Adipocyte (in vitro differentiated cells): ENCODE results near the gene IPO9.

Source experiments
- DNase-seq: peaks from one replicate; pipeline ENCODE4 v3.0.0-alpha.2; 2015; ENCODE audit warnings: low read depth
- H3K27me3 ChIP-seq: replicated peaks from 2 replicates; pipeline ENCODE4 v1.7.0; 2013; ENCODE audit warnings: mild to moderate bottlenecking, low read length, moderate library complexity; ENCODE audit not compliant: control insufficient read depth, insufficient read depth
- H3K36me3 ChIP-seq: 2 replicates; pipeline ENCODE4 v1.7.0; 2013; ENCODE audit warnings: low read length, mild to moderate bottlenecking, moderate library complexity; ENCODE audit not compliant: control insufficient read depth, insufficient read depth, severe bottlenecking
- H3K4me1 ChIP-seq: 2 replicates; pipeline ENCODE4 v1.7.0; 2013; ENCODE audit warnings: mild to moderate bottlenecking, low read length, moderate library complexity; ENCODE audit not compliant: control insufficient read depth, insufficient read depth
- H3K4me3 ChIP-seq: 2 replicates; pipeline ENCODE4 v1.7.0; 2013; ENCODE audit warnings: mild to moderate bottlenecking, low read length, moderate library complexity
- H3K9ac ChIP-seq: 2 replicates; pipeline ENCODE4 v1.7.0; 2013; ENCODE audit warnings: mild to moderate bottlenecking, low read length, moderate library complexity
- H3K9me3 ChIP-seq: 2 replicates; pipeline ENCODE4 v1.7.0; 2013; ENCODE audit warnings: mild to moderate bottlenecking, low read length, moderate library complexity; ENCODE audit not compliant: control insufficient read depth

The IPO9 gene

GRCh38 chr1:201914456-201915235 lies 85.7 kb downstream of the IPO9 start:
- no peak overlapping the region for H3K9ac ChIP-seq
- DNase-seq, result no peak
- H3K27me3 ChIP-seq, result no peaks in the 10 kb centered on the region
- no peaks in the 10 kb centered on the region for H3K36me3 ChIP-seq
- no peaks in the 10 kb centered on the region for H3K9me3 ChIP-seq
- H3K4me1 ChIP-seq, result peaks cover 69% of the 10 kb centered on the region
- no peak overlapping the region for H3K4me3 ChIP-seq

GRCh38 chr1:201916649-201917249 lies 87.8 kb downstream of the IPO9 start:
- H3K9me3 ChIP-seq, result no peaks in the 10 kb centered on the region
- peak; percentile 88 for DNase-seq
- H3K4me3 ChIP-seq, result peak overlapping the region; percentile 39

GRCh38 chr1:201917362-201918033 lies 88.5 kb downstream of the IPO9 start:
- Histone ChIP-seq H3K4me3 (peak overlapping the region; percentile 39), H3K9ac (peak overlapping the region; percentile 84), H3K4me1 (peaks cover 69% of the 10 kb centered on the region), H3K27me3 (no peaks in the 10 kb centered on the region), H3K9me3 (peaks cover 4% of the 10 kb centered on the region), H3K36me3 (peaks cover 2% of the 10 kb centered on the region)
- DNase-seq, result peak; percentile 52

More at GRCh38 chr1:201916649-201917249, 87.8 kb downstream of the IPO9 start:
- H3K27me3 ChIP-seq, result no peaks in the 10 kb centered on the region
- peak overlapping the region; percentile 84 for H3K9ac ChIP-seq
- no peaks in the 10 kb centered on the region for H3K36me3 ChIP-seq
- peaks cover 73% of the 10 kb centered on the region for H3K4me1 ChIP-seq

GRCh38 chr1:201918343-201918742 lies 89.4 kb downstream of the IPO9 start:
- H3K4me3 ChIP-seq, result peak overlapping the region; percentile 39
- peaks cover 62% of the 10 kb centered on the region for H3K4me1 ChIP-seq
- peaks cover 2% of the 10 kb centered on the region for H3K36me3 ChIP-seq
- peak overlapping the region; percentile 84 for H3K9ac ChIP-seq
- no peaks in the 10 kb centered on the region for H3K27me3 ChIP-seq
- DNase-seq, result no peak
- peaks cover 4% of the 10 kb centered on the region for H3K9me3 ChIP-seq

GRCh38 chr1:201921952-201922558 lies 93.1 kb downstream of the IPO9 start:
- no peak overlapping the region for H3K9ac ChIP-seq
- DNase-seq, result no peak
- peaks cover 2% of the 10 kb centered on the region for H3K36me3 ChIP-seq
- H3K4me3 ChIP-seq, result no peak overlapping the region
- H3K4me1 ChIP-seq, result peaks cover 37% of the 10 kb centered on the region
- peaks cover 4% of the 10 kb centered on the region for H3K9me3 ChIP-seq
- no peaks in the 10 kb centered on the region for H3K27me3 ChIP-seq

GRCh38 chr1:201925301-201925567 lies 96.3 kb downstream of the IPO9 start:
- Histone ChIP-seq H3K4me3 (no peak overlapping the region), H3K36me3 (peaks cover 13% of the 10 kb centered on the region), H3K9ac (no peak overlapping the region), H3K9me3 (peaks cover 4% of the 10 kb centered on the region), H3K27me3 (no peaks in the 10 kb centered on the region), H3K4me1 (peaks cover 13% of the 10 kb centered on the region)
- no peak for DNase-seq

GRCh38 chr1:201925981-201926645 lies 97.2 kb downstream of the IPO9 start:
- DNase-seq, result no peak
- peaks cover 20% of the 10 kb centered on the region for H3K36me3 ChIP-seq
- peaks cover 10% of the 10 kb centered on the region for H3K4me1 ChIP-seq
- no peaks in the 10 kb centered on the region for H3K27me3 ChIP-seq
- H3K9ac ChIP-seq, result no peak overlapping the region
- H3K4me3 ChIP-seq, result no peak overlapping the region
- H3K9me3 ChIP-seq, result peaks cover 4% of the 10 kb centered on the region

- Histone ChIP-seq H3K4me1 (peaks cover 10% of the 10 kb centered on the region), H3K4me3 (no peak overlapping the region), H3K9ac (no peak overlapping the region), H3K27me3 (no peaks in the 10 kb centered on the region), H3K9me3 (no peaks in the 10 kb centered on the region), H3K36me3 (peaks cover 26% of the 10 kb centered on the region)
- no peak for DNase-seq
Observed at GRCh38 chr1:201928266-201928665, 99.3 kb downstream of the IPO9 start.

- peaks cover 26% of the 10 kb centered on the region for H3K36me3 ChIP-seq
- no peak overlapping the region for H3K4me3 ChIP-seq
- H3K9me3 ChIP-seq, result no peaks in the 10 kb centered on the region
- H3K9ac ChIP-seq, result no peak overlapping the region
- H3K27me3 ChIP-seq, result no peaks in the 10 kb centered on the region
- H3K4me1 ChIP-seq, result peaks cover 19% of the 10 kb centered on the region
- no peak for DNase-seq
Observed at GRCh38 chr1:201930137-201930536, 101.2 kb downstream of the IPO9 start.

GRCh38 chr1:201930803-201931202 lies 101.8 kb downstream of the IPO9 start:
- DNase-seq, result no peak
- H3K27me3 ChIP-seq, result no peaks in the 10 kb centered on the region
- no peak overlapping the region for H3K9ac ChIP-seq
- H3K36me3 ChIP-seq, result peaks cover 26% of the 10 kb centered on the region
- H3K4me1 ChIP-seq, result peaks cover 19% of the 10 kb centered on the region
- H3K4me3 ChIP-seq, result no peak overlapping the region
- no peaks in the 10 kb centered on the region for H3K9me3 ChIP-seq
